Muscle layer of duodenum (tissue), 2 donors: ENCODE data around the gene FCN1.

Experiments
- H3K27ac ChIP-seq: one replicate; pipeline ENCODE4 v1.7.0; 2013; ENCODE audit warnings: mild to moderate bottlenecking, low read length
- H3K27me3 ChIP-seq: one replicate; pipeline ENCODE4 v1.7.0; 2013; ENCODE audit warnings: low read depth, mild to moderate bottlenecking, control low read depth, low read length
- H3K36me3 ChIP-seq, 2 donors: one replicate each; pipeline ENCODE4 v1.7.0; 2013; ENCODE audit warnings: low read length in 2 of 2, control low read depth in 1 of 2, mild to moderate bottlenecking in 1 of 2; ENCODE audit not compliant: insufficient read depth in 2 of 2, control insufficient read depth in 1 of 2
- H3K4me1 ChIP-seq, 2 donors: one replicate each; pipeline ENCODE4 v1.7.0; 2013; ENCODE audit warnings: low read length in 2 of 2, mild to moderate bottlenecking in 2 of 2, control low read depth in 1 of 2, moderate library complexity in 1 of 2; ENCODE audit not compliant: insufficient read depth in 2 of 2, control insufficient read depth in 1 of 2
- H3K4me3 ChIP-seq, 2 donors: one replicate each; pipeline ENCODE4 v1.7.0; 2013; ENCODE audit warnings: low read length in 2 of 2, low read depth in 1 of 2, mild to moderate bottlenecking in 1 of 2
- H3K9me3 ChIP-seq, 2 donors: one replicate each; pipeline ENCODE4 v1.7.0; 2013; ENCODE audit warnings: low read length in 2 of 2, control low read depth in 1 of 2, mild to moderate bottlenecking in 1 of 2; ENCODE audit not compliant: control insufficient read depth in 1 of 2
- donor health status: healthy.

FCN1 gene

GRCh38 chr9:134886413-134886913 lies 31.2 kb downstream of the FCN1 start:
- Histone ChIP-seq H3K27me3 (no peaks in the 10 kb centered on the region), H3K27ac (no peak overlapping the region), H3K4me3 (no peak overlapping the region), H3K4me1 (no peaks in the 10 kb centered on the region), H3K9me3 (no peaks in the 10 kb centered on the region), H3K36me3 (no peaks in the 10 kb centered on the region)

- no peaks in the 10 kb centered on the region for H3K27me3 ChIP-seq
- H3K4me1 ChIP-seq: no peaks in the 10 kb centered on the region
- H3K4me3 ChIP-seq: no peak overlapping the region
- H3K27ac ChIP-seq: no peak overlapping the region
- H3K9me3 ChIP-seq: no peaks in the 10 kb centered on the region
- no peaks in the 10 kb centered on the region for H3K36me3 ChIP-seq
These were observed 31.9 kb downstream of the FCN1 start for GRCh38 chr9:134885679-134886412.

GRCh38 chr9:134885001-134885678 lies 32.6 kb downstream of the FCN1 start:
- H3K4me3 ChIP-seq: no peak overlapping the region
- H3K36me3 ChIP-seq: no peaks in the 10 kb centered on the region

GRCh38 chr9:134884492-134884891 lies 33.2 kb downstream of the FCN1 start:
- Histone ChIP-seq H3K4me3 (no peak overlapping the region), H3K27ac (no peak overlapping the region), H3K4me1 (no peaks in the 10 kb centered on the region), H3K27me3 (no peaks in the 10 kb centered on the region), H3K9me3 (no peaks in the 10 kb centered on the region), H3K36me3 (no peaks in the 10 kb centered on the region)

More at GRCh38 chr9:134885001-134885678, 32.6 kb downstream of the FCN1 start:
- Histone ChIP-seq H3K27ac (no peak overlapping the region), H3K4me1 (no peaks in the 10 kb centered on the region), H3K9me3 (no peaks in the 10 kb centered on the region), H3K27me3 (no peaks in the 10 kb centered on the region)

GRCh38 chr9:134883040-134883782 lies 34.5 kb downstream of the FCN1 start:
- H3K27ac ChIP-seq: no peak overlapping the region

GRCh38 chr9:134882204-134882785 lies 35.4 kb downstream of the FCN1 start:
- no peaks in the 10 kb centered on the region for H3K27me3 ChIP-seq
- no peaks in the 10 kb centered on the region for H3K4me1 ChIP-seq
- no peak overlapping the region for H3K27ac ChIP-seq
- no peaks in the 10 kb centered on the region for H3K9me3 ChIP-seq
- no peak overlapping the region for H3K4me3 ChIP-seq
- H3K36me3 ChIP-seq: no peaks in the 10 kb centered on the region

More at GRCh38 chr9:134883040-134883782, 34.5 kb downstream of the FCN1 start:
- no peaks in the 10 kb centered on the region for H3K9me3 ChIP-seq
- no peaks in the 10 kb centered on the region for H3K27me3 ChIP-seq
- H3K4me1 ChIP-seq: no peaks in the 10 kb centered on the region
- no peak overlapping the region for H3K4me3 ChIP-seq
- no peaks in the 10 kb centered on the region for H3K36me3 ChIP-seq

GRCh38 chr9:134881313-134881670 lies 36.4 kb downstream of the FCN1 start:
- Histone ChIP-seq H3K4me1 (no peaks in the 10 kb centered on the region), H3K27ac (no peak overlapping the region), H3K36me3 (no peaks in the 10 kb centered on the region), H3K4me3 (no peak overlapping the region), H3K9me3 (no peaks in the 10 kb centered on the region), H3K27me3 (no peaks in the 10 kb centered on the region)

- H3K4me3 ChIP-seq: no peak within 1 kb of the TSS
- no peaks in the 10 kb centered on the region for H3K27me3 ChIP-seq
- H3K9me3 ChIP-seq: no peaks in the 10 kb centered on the region
- no peak within 1 kb of the TSS for H3K27ac ChIP-seq
- H3K36me3 ChIP-seq: no peaks in the 10 kb centered on the region
- H3K4me1 ChIP-seq: no peaks in the 10 kb centered on the region
These were observed 37.0 kb downstream of the FCN1 start, which contains the start of gene FCN2 for GRCh38 chr9:134880484-134881312. TSS of gene FCN2 (plus strand) at chr9:134880810. CDS start at chr9:134880822, 12 bp downstream.

GRCh38 chr9:134879664-134880483 lies 37.8 kb downstream of the FCN1 start:
- no peak overlapping the region for H3K27ac ChIP-seq
- no peak overlapping the region for H3K4me3 ChIP-seq
- H3K9me3 ChIP-seq: no peaks in the 10 kb centered on the region
- no peaks in the 10 kb centered on the region for H3K4me1 ChIP-seq
- H3K27me3 ChIP-seq: no peaks in the 10 kb centered on the region
- no peaks in the 10 kb centered on the region for H3K36me3 ChIP-seq

GRCh38 chr9:134877541-134877940 lies 40.2 kb downstream of the FCN1 start:
- no peaks in the 10 kb centered on the region for H3K36me3 ChIP-seq
- no peak overlapping the region for H3K27ac ChIP-seq
- no peak overlapping the region for H3K4me3 ChIP-seq
- H3K4me1 ChIP-seq: no peaks in the 10 kb centered on the region
- H3K27me3 ChIP-seq: no peaks in the 10 kb centered on the region
- no peaks in the 10 kb centered on the region for H3K9me3 ChIP-seq
